Neural cell (in vitro differentiated cells): Measurements from ENCODE around the gene CTNNA1. TPM values are rescaled to one million over a fixed set of nuclear protein-coding genes. Genes with fewer than 3 reads are reported as not detected.

Source experiments
- H2AFZ ChIP-seq: fragments of 200-600, 300-800 bp; sonication (generic), shearing (Covaris generic); 2 replicates; pipeline ENCODE4 v1.6.0; 2014; ENCODE audit warnings: low read depth, mild to moderate bottlenecking, antibody characterized with exemption, low read length, moderate library complexity
- H3F3A ChIP-seq: fragments of 200-600 bp; shearing (Covaris generic); 2 replicates; pipeline ENCODE4 v1.6.1; 2016; ENCODE audit warnings: mild to moderate bottlenecking, moderate library complexity, mixed read lengths, antibody characterized with exemption, low read length; ENCODE audit not compliant: insufficient read depth, poor library complexity, severe bottlenecking
- H3K27ac ChIP-seq: fragments of 200-600, 300-800 bp; sonication (generic), shearing (Covaris generic); 2 replicates; pipeline ENCODE4 v1.5.1; 2014; ENCODE audit warnings: mild to moderate bottlenecking, low read length, moderate library complexity
- H3K27me3 ChIP-seq: fragments of 300-800, 200-600 bp; sonication (generic), shearing (Covaris generic); 2 replicates; pipeline ENCODE4 v1.6.0; 2014; ENCODE audit warnings: mild to moderate bottlenecking, low read depth, low read length, moderate library complexity; ENCODE audit not compliant: insufficient read depth
- H3K36me3 ChIP-seq: fragments of 300-800, 200-600 bp; sonication (generic), shearing (Covaris generic); 2 replicates; pipeline ENCODE4 v1.5.1; 2014; ENCODE audit warnings: mild to moderate bottlenecking, antibody characterized with exemption, low read length, moderate library complexity; ENCODE audit not compliant: insufficient read depth
- H3K4me2 ChIP-seq: fragments of 300-800, 200-600 bp; sonication (generic), shearing (Covaris generic); 2 replicates; pipeline ENCODE4 v1.6.0; 2014; ENCODE audit warnings: mild to moderate bottlenecking, low read length
- H3K4me3 ChIP-seq: fragments of 300-800, 200-600 bp; sonication (generic), shearing (Covaris generic); 2 replicates; pipeline ENCODE4 v1.5.1; 2014; ENCODE audit warnings: mild to moderate bottlenecking, low read length, moderate library complexity
- H3K79me2 ChIP-seq: fragments of 200-600 bp; shearing (Covaris generic); replicated peaks from 2 replicates; pipeline ENCODE4 v1.6.0; 2014; ENCODE audit warnings: mild to moderate bottlenecking, low read length, moderate library complexity; ENCODE audit not compliant: insufficient read depth
- H3K9ac ChIP-seq: fragments of 300-800, 200-600 bp; sonication (generic), shearing (Covaris generic); 2 replicates; pipeline ENCODE4 v1.6.1; 2016; ENCODE audit warnings: mild to moderate bottlenecking, low read length, mixed read lengths
- H3K9me2 ChIP-seq: fragments of 200-600 bp; shearing (Covaris generic); 2 replicates; pipeline ENCODE4 v1.6.1; 2016; ENCODE audit warnings: mild to moderate bottlenecking, low read length, mixed read lengths; ENCODE audit not compliant: insufficient read depth
- H3K9me3 ChIP-seq: fragments of 200-600, 300-800 bp; sonication (generic), shearing (Covaris generic); 2 replicates; pipeline ENCODE4 v1.6.1; 2016; ENCODE audit warnings: mild to moderate bottlenecking, mixed run types, low read length, moderate library complexity, mixed read lengths
- H4K20me1 ChIP-seq: fragments of 200-600 bp; shearing (Covaris generic); 2 replicates; pipeline ENCODE4 v1.6.1; 2016; ENCODE audit warnings: mild to moderate bottlenecking, mixed run types; ENCODE audit not compliant: insufficient read depth
- EP300 ChIP-seq: fragments of 450-650 bp; conservative IDR thresholded peaks from 2 replicates; pipeline ENCODE4 v1.6.1; 2014; ENCODE audit warnings: antibody characterized with exemption, mild to moderate bottlenecking, moderate library complexity; ENCODE audit not compliant: poor library complexity, severe bottlenecking
- EZH2 ChIP-seq: fragments of 200-600, 300-800 bp; shearing (Covaris generic), sonication (generic); IDR thresholded peaks from 2 replicates; pipeline ENCODE4 v1.6.1; 2014; ENCODE audit warnings: antibody characterized with exemption, low read length, borderline replicate concordance, mild to moderate bottlenecking; ENCODE audit not compliant: insufficient read depth, poor library complexity, severe bottlenecking
- MXI1 ChIP-seq: fragments of 450-650 bp; conservative IDR thresholded peaks from 2 replicates; pipeline ENCODE4 v1.6.1; 2014; ENCODE audit warnings: antibody characterized with exemption, mild to moderate bottlenecking; ENCODE audit not compliant: poor library complexity, severe bottlenecking
- POLR2AphosphoS5 ChIP-seq: IDR thresholded peaks from 2 replicates; pipeline ENCODE4 v1.6.1; 2012
- RAD21 ChIP-seq: fragments of 450-650 bp; conservative IDR thresholded peaks from 2 replicates; pipeline ENCODE4 v1.6.1; 2014; ENCODE audit warnings: antibody characterized with exemption, mild to moderate bottlenecking, moderate library complexity
- SMC3 ChIP-seq: fragments of 450-650 bp; conservative IDR thresholded peaks from 2 replicates; pipeline ENCODE4 v1.6.1; 2014; ENCODE audit warnings: antibody characterized with exemption, mild to moderate bottlenecking, moderate library complexity; ENCODE audit not compliant: poor library complexity
- TAF1 ChIP-seq: IDR thresholded peaks from 2 replicates; pipeline ENCODE4 v1.6.1; 2012; ENCODE audit warnings: low read depth
- polyA plus RNA-seq: library from polyadenylated mRNA; depleted of rRNA; stranded (reverse); fragments of >200 nt; gene quantifications from 2 replicates; pipeline ENCODE4 v1.2.3, GENCODE V29; 2014
- TF ChIP-seq, protein P1 (sequence below): fragments of 450-650 bp; IDR thresholded peaks from 2 replicates; pipeline ENCODE4 v1.5.1; 2014; ENCODE audit warnings: antibody characterized with exemption, mild to moderate bottlenecking, moderate library complexity; ENCODE audit not compliant: poor library complexity, severe bottlenecking
- TF ChIP-seq, protein P2 (sequence below): IDR thresholded peaks from 2 replicates; pipeline ENCODE4 v1.6.1; 2012; ENCODE audit warnings: borderline replicate concordance

The CTNNA1 gene
- polyA plus RNA-seq, 1 donor from 2014 or later, result 87.9 TPM

DNA sequence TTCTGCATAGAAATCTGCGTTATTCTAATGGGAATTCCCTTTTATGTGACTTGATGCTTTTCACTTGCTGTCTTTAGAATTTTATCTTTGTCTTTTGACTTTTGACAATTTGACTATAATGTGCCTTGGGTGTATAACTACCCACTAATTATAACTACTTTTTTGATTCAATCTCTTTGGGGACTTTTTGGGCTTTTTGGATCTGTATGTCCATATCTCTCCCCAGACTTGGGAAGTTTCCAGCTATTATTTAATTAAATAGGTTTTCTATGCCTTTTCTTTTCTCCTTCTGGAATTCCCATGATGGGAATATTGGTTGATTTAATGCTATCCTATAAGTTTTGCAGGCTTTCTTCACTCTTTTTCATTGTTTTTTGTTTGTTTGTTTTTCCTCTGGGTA is 64.0 kb downstream of the CTNNA1 start:
- H3K27me3 ChIP-seq, result no peaks in the 10 kb centered on the region
- peaks cover 10% of the 10 kb centered on the region for H3K79me2 ChIP-seq
- no peaks in the 10 kb centered on the region for H3K9me3 ChIP-seq
- no peak overlapping the region for H3K4me3 ChIP-seq
- H3K4me2 ChIP-seq, result no peak overlapping the region
- H3K9ac ChIP-seq, result no peak overlapping the region
- no peaks in the 10 kb centered on the region for H3K36me3 ChIP-seq
- no peak overlapping the region for H3K27ac ChIP-seq
- TF ChIP-seq POLR2AphosphoS5 (no peak), SMC3 (no peak), EZH2 (no peak), TAF1 (no peak), RAD21 (no peak), MXI1 (no peak), EP300 (no peak)
- TF ChIP-seq, protein P1, sequence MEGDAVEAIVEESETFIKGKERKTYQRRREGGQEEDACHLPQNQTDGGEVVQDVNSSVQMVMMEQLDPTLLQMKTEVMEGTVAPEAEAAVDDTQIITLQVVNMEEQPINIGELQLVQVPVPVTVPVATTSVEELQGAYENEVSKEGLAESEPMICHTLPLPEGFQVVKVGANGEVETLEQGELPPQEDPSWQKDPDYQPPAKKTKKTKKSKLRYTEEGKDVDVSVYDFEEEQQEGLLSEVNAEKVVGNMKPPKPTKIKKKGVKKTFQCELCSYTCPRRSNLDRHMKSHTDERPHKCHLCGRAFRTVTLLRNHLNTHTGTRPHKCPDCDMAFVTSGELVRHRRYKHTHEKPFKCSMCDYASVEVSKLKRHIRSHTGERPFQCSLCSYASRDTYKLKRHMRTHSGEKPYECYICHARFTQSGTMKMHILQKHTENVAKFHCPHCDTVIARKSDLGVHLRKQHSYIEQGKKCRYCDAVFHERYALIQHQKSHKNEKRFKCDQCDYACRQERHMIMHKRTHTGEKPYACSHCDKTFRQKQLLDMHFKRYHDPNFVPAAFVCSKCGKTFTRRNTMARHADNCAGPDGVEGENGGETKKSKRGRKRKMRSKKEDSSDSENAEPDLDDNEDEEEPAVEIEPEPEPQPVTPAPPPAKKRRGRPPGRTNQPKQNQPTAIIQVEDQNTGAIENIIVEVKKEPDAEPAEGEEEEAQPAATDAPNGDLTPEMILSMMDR, result no peak
- TF ChIP-seq, protein P2, sequence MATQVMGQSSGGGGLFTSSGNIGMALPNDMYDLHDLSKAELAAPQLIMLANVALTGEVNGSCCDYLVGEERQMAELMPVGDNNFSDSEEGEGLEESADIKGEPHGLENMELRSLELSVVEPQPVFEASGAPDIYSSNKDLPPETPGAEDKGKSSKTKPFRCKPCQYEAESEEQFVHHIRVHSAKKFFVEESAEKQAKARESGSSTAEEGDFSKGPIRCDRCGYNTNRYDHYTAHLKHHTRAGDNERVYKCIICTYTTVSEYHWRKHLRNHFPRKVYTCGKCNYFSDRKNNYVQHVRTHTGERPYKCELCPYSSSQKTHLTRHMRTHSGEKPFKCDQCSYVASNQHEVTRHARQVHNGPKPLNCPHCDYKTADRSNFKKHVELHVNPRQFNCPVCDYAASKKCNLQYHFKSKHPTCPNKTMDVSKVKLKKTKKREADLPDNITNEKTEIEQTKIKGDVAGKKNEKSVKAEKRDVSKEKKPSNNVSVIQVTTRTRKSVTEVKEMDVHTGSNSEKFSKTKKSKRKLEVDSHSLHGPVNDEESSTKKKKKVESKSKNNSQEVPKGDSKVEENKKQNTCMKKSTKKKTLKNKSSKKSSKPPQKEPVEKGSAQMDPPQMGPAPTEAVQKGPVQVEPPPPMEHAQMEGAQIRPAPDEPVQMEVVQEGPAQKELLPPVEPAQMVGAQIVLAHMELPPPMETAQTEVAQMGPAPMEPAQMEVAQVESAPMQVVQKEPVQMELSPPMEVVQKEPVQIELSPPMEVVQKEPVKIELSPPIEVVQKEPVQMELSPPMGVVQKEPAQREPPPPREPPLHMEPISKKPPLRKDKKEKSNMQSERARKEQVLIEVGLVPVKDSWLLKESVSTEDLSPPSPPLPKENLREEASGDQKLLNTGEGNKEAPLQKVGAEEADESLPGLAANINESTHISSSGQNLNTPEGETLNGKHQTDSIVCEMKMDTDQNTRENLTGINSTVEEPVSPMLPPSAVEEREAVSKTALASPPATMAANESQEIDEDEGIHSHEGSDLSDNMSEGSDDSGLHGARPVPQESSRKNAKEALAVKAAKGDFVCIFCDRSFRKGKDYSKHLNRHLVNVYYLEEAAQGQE, result no peak
- H4K20me1 ChIP-seq, result no peaks in the 10 kb centered on the region
- H3F3A ChIP-seq, result no peaks in the 10 kb centered on the region
- no peak overlapping the region for H2AFZ ChIP-seq
- no peaks in the 10 kb centered on the region for H3K9me2 ChIP-seq

GRCh38 chr5:138819081-138819480 is 65.9 kb downstream of the CTNNA1 start:
- H3K27ac ChIP-seq, result no peak overlapping the region
- peaks cover 18% of the 10 kb centered on the region for H3K79me2 ChIP-seq
- H3F3A ChIP-seq, result no peaks in the 10 kb centered on the region

More at GRCh38 chr5:138819081-138819480, 65.9 kb downstream of the CTNNA1 start:
- H3K36me3 ChIP-seq, result no peaks in the 10 kb centered on the region
- no peak for TF ChIP-seq POLR2AphosphoS5
- no peak for TF ChIP-seq EP300
- no peak for TF ChIP-seq MXI1
- TF ChIP-seq, protein P1, result no peak
- no peak for TF ChIP-seq TAF1
- no peak overlapping the region for H3K4me3 ChIP-seq
- no peak overlapping the region for H2AFZ ChIP-seq
- H3K9me3 ChIP-seq, result no peaks in the 10 kb centered on the region
- H4K20me1 ChIP-seq, result no peaks in the 10 kb centered on the region
- no peak overlapping the region for H3K4me2 ChIP-seq
- H3K27me3 ChIP-seq, result no peaks in the 10 kb centered on the region
- H3K9me2 ChIP-seq, result no peaks in the 10 kb centered on the region
- H3K9ac ChIP-seq, result no peak overlapping the region
